ENCODE data around the gene ASF1A. TPM values are rescaled to one million over a fixed set of nuclear protein-coding genes. Genes with fewer than 3 reads are reported as not detected.

The ASF1A gene
- total and polyA plus RNA-seq, 2 experiments from 2014 or later, result 15.5 to 21.5 TPM

DNA sequence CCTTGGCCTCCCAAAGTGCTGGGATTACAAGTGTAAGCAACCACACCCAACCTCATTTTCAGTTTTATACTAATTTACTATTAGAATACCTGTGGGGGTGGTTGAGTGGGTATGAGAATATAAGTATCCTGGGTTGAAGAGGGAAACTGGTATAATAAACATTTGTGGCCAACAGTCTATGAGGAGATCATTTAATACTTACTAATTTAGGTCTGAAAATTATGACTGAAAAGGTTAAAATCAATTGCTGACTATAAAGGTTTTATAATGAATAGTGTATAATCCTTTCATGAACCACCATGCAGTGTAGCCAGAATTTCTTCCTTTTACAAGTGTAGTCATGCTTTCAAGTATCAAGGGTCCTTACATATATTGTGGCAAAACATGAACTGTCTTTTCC lies 11.1 kb downstream of the ASF1A start:
- Histone ChIP-seq H4K20me1 (ENCODE audit: insufficient read depth) (no peaks in the 10 kb centered on the region), H3K4me2 (ENCODE audit: unreplicated experiment) (no peak overlapping the region), H2AFZ (no peak overlapping the region), H3K4me3 (no peak overlapping the region), H3K27me3 (replicated peaks; ENCODE audit: insufficient read depth) (no peaks in the 10 kb centered on the region), H3K9me3 (ENCODE audit: low read depth) (no peaks in the 10 kb centered on the region), H3K9ac (no peak overlapping the region), H3K27ac (no peak overlapping the region), H3F3A (ENCODE audit: insufficient read depth) (peaks cover 16% of the 10 kb centered on the region), H3K36me3 (ENCODE audit: low read depth) (peaks cover 25% of the 10 kb centered on the region; the same call in 1 of the 2 replicates), H3K9me2 (ENCODE audit: insufficient read depth) (no peaks in the 10 kb centered on the region), H3K79me2 (ENCODE audit: insufficient read depth) (peaks cover 43% of the 10 kb centered on the region), H3K4me1 (ENCODE audit: insufficient read depth) (peaks cover 22% of the 10 kb centered on the region)
- TF ChIP-seq EZH2phosphoT487 (IDR thresholded peaks at IDR 0.05; ENCODE audit: insufficient read depth, low read depth) (no peak), EZH2 (IDR thresholded peaks at IDR 0.05; ENCODE audit: insufficient read depth, poor library complexity, severe bottlenecking) (no peak)
- DNase-seq, result no peak
- in situ Hi-C loops (cut with MboI), result no loop called here

DNA sequence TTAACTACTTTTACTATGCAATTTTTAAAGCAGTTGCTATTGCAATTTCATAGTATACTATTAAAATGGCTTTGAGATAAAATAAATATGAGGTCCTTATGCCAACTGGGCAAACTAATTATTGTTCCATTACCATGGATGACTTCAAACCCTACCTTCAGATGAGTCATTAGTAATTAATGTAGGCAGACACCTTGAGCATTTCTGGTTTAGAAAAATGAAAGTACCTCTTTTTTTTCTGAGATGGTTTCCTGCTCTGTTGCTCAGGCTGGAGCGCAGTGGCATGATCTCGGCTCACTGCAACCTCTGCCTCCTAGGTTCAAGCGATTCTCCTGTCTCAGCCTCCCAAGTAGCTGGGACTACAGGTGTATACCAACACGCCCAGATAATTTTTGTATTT lies 11.9 kb downstream of the ASF1A start:
- Histone ChIP-seq H3K79me2 (ENCODE audit: insufficient read depth) (peaks cover 35% of the 10 kb centered on the region), H3K9me3 (ENCODE audit: low read depth) (no peaks in the 10 kb centered on the region), H3K27ac (no peak overlapping the region), H3F3A (ENCODE audit: insufficient read depth) (peaks cover 16% of the 10 kb centered on the region), H3K9ac (no peak overlapping the region), H3K27me3 (replicated peaks; ENCODE audit: insufficient read depth) (no peaks in the 10 kb centered on the region), H3K4me2 (ENCODE audit: unreplicated experiment) (no peak overlapping the region), H3K4me3 (no peak overlapping the region), H3K36me3 (ENCODE audit: low read depth) (peaks cover 32% of the 10 kb centered on the region; the same call in 1 of the 2 replicates), H3K4me1 (ENCODE audit: insufficient read depth) (peaks cover 22% of the 10 kb centered on the region), H4K20me1 (ENCODE audit: insufficient read depth) (no peaks in the 10 kb centered on the region), H3K9me2 (ENCODE audit: insufficient read depth) (no peaks in the 10 kb centered on the region), H2AFZ (no peak overlapping the region)
- no peak for DNase-seq
- 97% methylated on average over 4 of the region's 4 CpGs for WGBS, 2 experiments (ENCODE audit: low coverage in 1 of 2, low lambda C conversion rate in 2 of 2, missing lambda C conversion rate in 2 of 2)
- TF ChIP-seq EZH2phosphoT487 (IDR thresholded peaks at IDR 0.05; ENCODE audit: insufficient read depth, low read depth) (no peak), EZH2 (IDR thresholded peaks at IDR 0.05; ENCODE audit: insufficient read depth, poor library complexity, severe bottlenecking) (no peak)
- in situ Hi-C loops (cut with MboI), result no loop called here

DNA sequence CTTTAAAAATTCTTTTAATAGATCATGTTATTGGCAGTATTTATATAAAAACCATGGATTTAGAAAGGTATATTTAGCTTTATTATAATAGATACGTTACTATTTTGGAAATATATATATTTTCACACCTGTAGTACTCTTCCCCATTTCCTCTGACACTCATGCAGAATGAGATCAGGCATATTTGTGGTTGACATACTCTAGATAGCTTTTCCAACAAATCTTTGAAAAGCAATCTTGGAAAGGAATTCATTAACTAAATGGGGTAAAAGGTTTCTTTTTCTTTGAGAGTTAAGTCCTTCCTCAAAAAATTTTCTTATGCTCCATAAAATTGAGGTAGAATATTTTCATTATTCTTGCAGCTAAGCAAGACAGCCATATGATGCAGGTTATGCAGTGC lies 14.5 kb downstream of the ASF1A start:
- Histone ChIP-seq H3K4me2 (ENCODE audit: unreplicated experiment) (no peak overlapping the region), H3K36me3 (ENCODE audit: low read depth) (peaks cover 51% of the 10 kb centered on the region), H3K9me2 (ENCODE audit: insufficient read depth) (no peaks in the 10 kb centered on the region), H3K4me3 (no peak overlapping the region), H3K79me2 (ENCODE audit: insufficient read depth) (peaks cover 22% of the 10 kb centered on the region), H3K27ac (no peak overlapping the region), H4K20me1 (ENCODE audit: insufficient read depth) (no peaks in the 10 kb centered on the region), H3K27me3 (replicated peaks; ENCODE audit: insufficient read depth) (no peaks in the 10 kb centered on the region), H3K9ac (no peak overlapping the region), H2AFZ (no peak overlapping the region), H3F3A (ENCODE audit: insufficient read depth) (peaks cover 1% of the 10 kb centered on the region; the same call in 1 of the 2 replicates), H3K9me3 (ENCODE audit: low read depth) (no peaks in the 10 kb centered on the region), H3K4me1 (ENCODE audit: insufficient read depth) (0 out of 2 replicates have a peak, but pooled peaks cover 6% of the 10 kb centered on the region)
- no peak for TF ChIP-seq EZH2 (IDR thresholded peaks at IDR 0.05; ENCODE audit: insufficient read depth, poor library complexity, severe bottlenecking)
- TF ChIP-seq EZH2phosphoT487 (IDR thresholded peaks at IDR 0.05; ENCODE audit: insufficient read depth, low read depth), result no peak
- 90 to 93% methylated on average over 1 of the region's 1 CpG for WGBS, 2 experiments (ENCODE audit: low coverage in 1 of 2, low lambda C conversion rate in 2 of 2, missing lambda C conversion rate in 2 of 2)
- no peak for DNase-seq
- in situ Hi-C loops (cut with MboI), result no loop called here

DNA sequence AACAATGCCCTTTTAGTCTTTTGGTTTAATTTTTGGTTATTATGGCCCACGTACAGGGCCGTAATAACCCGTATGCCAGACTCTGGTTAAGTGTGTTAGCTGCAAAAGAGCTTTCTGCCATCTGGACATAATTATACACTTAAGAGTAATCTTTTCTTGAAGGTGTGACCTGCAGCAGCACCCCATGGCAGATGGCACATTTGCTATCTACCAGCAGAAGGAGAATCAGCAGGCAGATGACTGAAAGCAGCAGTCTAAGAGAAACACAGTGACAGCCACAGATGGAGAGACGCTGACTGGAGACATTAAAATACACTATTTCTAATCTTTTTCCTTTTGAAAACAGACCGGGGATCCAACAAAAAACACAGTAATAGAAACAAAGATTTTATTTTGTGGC lies 18.7 kb downstream of the ASF1A start:
- Histone ChIP-seq H3K4me2 (ENCODE audit: unreplicated experiment) (no peak overlapping the region), H3K36me3 (ENCODE audit: low read depth) (peaks cover 43% of the 10 kb centered on the region), H3K9me3 (ENCODE audit: low read depth) (no peaks in the 10 kb centered on the region), H2AFZ (no peak overlapping the region), H3K27me3 (replicated peaks; ENCODE audit: insufficient read depth) (no peaks in the 10 kb centered on the region), H3K79me2 (ENCODE audit: insufficient read depth) (no peaks in the 10 kb centered on the region), H3K9me2 (ENCODE audit: insufficient read depth) (no peaks in the 10 kb centered on the region), H3K27ac (no peak overlapping the region), H3K4me3 (no peak overlapping the region), H3F3A (ENCODE audit: insufficient read depth) (peaks cover 6% of the 10 kb centered on the region), H4K20me1 (ENCODE audit: insufficient read depth) (no peaks in the 10 kb centered on the region), H3K4me1 (ENCODE audit: insufficient read depth) (0 out of 2 replicates have a peak, but pooled peaks cover 6% of the 10 kb centered on the region), H3K9ac (no peak overlapping the region)
- in situ Hi-C loops (cut with MboI), result no loop called here
- DNase-seq, result no peak
- no peak for TF ChIP-seq EZH2phosphoT487 (IDR thresholded peaks at IDR 0.05; ENCODE audit: insufficient read depth, low read depth)
- TF ChIP-seq EZH2 (IDR thresholded peaks at IDR 0.05; ENCODE audit: insufficient read depth, poor library complexity, severe bottlenecking), result no peak
- WGBS, 2 experiments (ENCODE audit: low coverage in 1 of 2, low lambda C conversion rate in 2 of 2, missing lambda C conversion rate in 2 of 2), result 84 to 85% methylated on average over 5 of the region's 5 CpGs

DNA sequence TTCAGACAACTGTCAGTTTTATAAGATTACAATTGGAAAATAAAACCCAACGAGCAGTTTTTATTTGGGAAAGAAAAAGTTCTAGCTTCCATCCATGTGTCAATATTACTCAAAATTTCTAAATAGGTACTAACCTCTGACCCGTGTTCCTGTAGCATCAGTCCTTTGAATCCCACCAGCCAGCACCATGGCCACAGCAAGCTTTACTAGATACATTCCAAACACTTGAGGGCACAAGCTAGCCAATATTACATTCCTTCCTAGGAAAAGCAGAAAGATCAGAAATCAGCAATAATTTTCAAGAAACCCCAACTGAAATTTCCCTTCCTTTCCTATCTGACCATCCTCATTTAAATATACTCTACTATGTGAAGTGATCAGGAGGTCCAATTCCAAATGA lies 19.2 kb downstream of the ASF1A start:
- peaks cover 11% of the 10 kb centered on the region for H3F3A ChIP-seq (ENCODE audit: insufficient read depth)
- 0 out of 2 replicates have a peak, but pooled peaks cover 5% of the 10 kb centered on the region for H3K4me1 ChIP-seq (ENCODE audit: insufficient read depth)
- H3K4me2 ChIP-seq (ENCODE audit: unreplicated experiment), result no peak overlapping the region
- no peaks in the 10 kb centered on the region for H3K79me2 ChIP-seq (ENCODE audit: insufficient read depth)
- TF ChIP-seq EZH2phosphoT487 (IDR thresholded peaks at IDR 0.05; ENCODE audit: insufficient read depth, low read depth), result no peak
- TF ChIP-seq EZH2 (IDR thresholded peaks at IDR 0.05; ENCODE audit: insufficient read depth, poor library complexity, severe bottlenecking), result no peak
- DNase-seq, result no peak
- H3K9me2 ChIP-seq (ENCODE audit: insufficient read depth), result no peaks in the 10 kb centered on the region
- 54 to 56% methylated on average over 2 of the region's 2 CpGs for WGBS, 2 experiments (ENCODE audit: low coverage in 1 of 2, low lambda C conversion rate in 2 of 2, missing lambda C conversion rate in 2 of 2)
- no peak overlapping the region for H3K9ac ChIP-seq
- no peak overlapping the region for H3K27ac ChIP-seq
- no peaks in the 10 kb centered on the region for H3K9me3 ChIP-seq (ENCODE audit: low read depth)
- no peak overlapping the region for H2AFZ ChIP-seq
- in situ Hi-C loops (cut with MboI), result no loop called here
- no peaks in the 10 kb centered on the region for H3K27me3 ChIP-seq (replicated peaks; ENCODE audit: insufficient read depth)
- H3K4me3 ChIP-seq, result no peak overlapping the region
- peaks cover 38% of the 10 kb centered on the region for H3K36me3 ChIP-seq (ENCODE audit: low read depth)
- no peaks in the 10 kb centered on the region for H4K20me1 ChIP-seq (ENCODE audit: insufficient read depth)

Data from GM23248 (cell line).